ENCODE measurements around the gene GTF3C1. TPM values are rescaled to one million over a fixed set of nuclear protein-coding genes. Genes with fewer than 3 reads are reported as not detected.

Gene GTF3C1
- total RNA-seq, 3 donors from 2014 or later, result 31.2 to 44.6 (median 37.4) TPM

- TF ChIP-seq POLR2AphosphoS5 (IDR thresholded peaks at IDR 0.05) (no peak), POLR2A (IDR thresholded peaks at IDR 0.05) (no peak), CTCF (IDR thresholded peaks at IDR 0.05) (no peak)
- no peak overlapping the region for H3K27ac ChIP-seq
- H3K4me1 ChIP-seq, result no peaks in the 10 kb centered on the region
- no peak overlapping the region for H3K4me3 ChIP-seq
- intact Hi-C loops (cut with DNase I; ENCODE audit: low total_unique reads), result no loop called here
- H3K9me3 ChIP-seq, result no peaks in the 10 kb centered on the region
- peaks cover 18% of the 10 kb centered on the region for H3K36me3 ChIP-seq
- DNase-seq (ENCODE audit: low spot score in 2 of 2), result no peak
- no peaks in the 10 kb centered on the region for H3K27me3 ChIP-seq
Observed at GRCh38 chr16:27471661-27472060, 78.1 kb downstream of the GTF3C1 start.

DNA sequence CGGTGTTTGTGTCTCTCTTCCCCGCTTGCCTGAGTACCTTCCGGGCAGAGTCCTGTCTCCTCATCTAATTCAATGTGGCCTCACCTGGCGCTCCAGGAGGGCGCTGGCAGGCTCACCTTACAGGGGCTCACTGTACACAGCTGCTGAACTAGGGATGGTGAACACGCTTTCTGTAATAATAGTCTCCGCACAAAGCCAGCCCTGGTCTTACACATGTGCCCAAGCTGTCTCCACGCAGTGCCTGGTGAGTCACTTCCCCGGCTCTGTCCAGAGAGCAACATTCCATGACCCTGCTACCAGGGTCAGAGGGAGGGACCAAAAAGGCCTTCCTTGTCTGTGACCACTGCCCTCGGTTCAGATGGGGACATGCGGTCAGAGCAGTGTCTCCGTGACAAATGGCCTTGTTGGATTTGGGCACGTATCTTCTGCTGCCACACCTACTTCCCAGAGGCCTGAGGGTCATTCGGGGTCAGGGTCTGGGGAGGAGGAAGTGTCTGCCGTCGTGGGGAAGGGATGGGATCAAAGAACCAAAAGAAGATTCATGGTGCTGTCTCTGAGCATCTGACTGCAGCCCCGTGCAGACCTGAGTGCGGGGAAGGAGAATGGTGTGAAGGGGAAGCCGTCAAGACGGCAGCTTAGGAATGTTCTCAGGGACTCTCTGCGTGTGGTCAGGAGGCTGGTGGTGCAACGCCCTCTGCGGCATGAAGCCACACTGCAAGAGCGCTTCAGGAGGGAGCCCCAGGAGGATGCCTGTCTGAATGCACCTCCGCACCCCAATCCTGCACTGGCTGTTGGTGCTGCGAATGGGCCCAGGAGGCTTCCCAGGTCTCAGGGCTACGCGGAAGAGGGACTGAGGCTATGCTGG, 78.9 kb downstream of the GTF3C1 start:
- DNase-seq (ENCODE audit: low spot score in 2 of 2), result no peak
- H3K36me3 ChIP-seq, result peaks cover 18% of the 10 kb centered on the region
- H3K27ac ChIP-seq, result no peak overlapping the region

DNA sequence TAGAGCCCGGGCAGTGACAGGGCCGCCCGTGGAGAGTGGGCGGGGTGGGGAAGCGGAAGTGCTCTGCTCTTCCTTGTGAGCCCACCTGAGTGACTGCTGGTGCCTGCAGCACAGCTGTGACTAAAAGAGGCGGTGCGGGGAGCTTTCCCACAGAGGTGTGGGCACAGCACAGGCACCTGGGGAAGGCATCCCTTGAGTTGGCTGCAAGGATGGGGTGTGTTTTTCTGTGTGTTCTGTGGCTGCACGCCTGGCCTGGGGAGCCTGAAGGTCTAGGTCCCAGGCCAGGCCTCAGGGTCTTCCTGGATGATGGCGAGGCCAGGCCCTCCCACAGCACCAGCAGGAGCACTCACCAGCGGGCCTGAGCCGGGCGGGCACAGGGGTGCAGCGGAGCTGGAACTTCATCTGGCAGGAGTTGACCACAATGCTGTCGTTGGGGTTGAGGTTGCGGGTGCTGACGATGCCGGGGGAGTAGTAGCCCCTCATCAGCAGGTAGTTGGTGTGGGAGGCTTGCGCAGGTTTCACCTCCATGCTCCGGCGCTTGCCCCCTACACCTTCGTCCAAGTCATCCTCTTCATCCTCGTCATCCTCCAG, 80.7 kb downstream of the GTF3C1 start:
- Histone ChIP-seq H3K4me1 (no peaks in the 10 kb centered on the region), H3K36me3 (peaks cover 18% of the 10 kb centered on the region), H3K27ac (no peak overlapping the region), H3K9me3 (no peaks in the 10 kb centered on the region), H3K4me3 (no peak overlapping the region), H3K27me3 (no peaks in the 10 kb centered on the region)
- TF ChIP-seq POLR2AphosphoS5 (IDR thresholded peaks at IDR 0.05) (no peak), POLR2A (IDR thresholded peaks at IDR 0.05) (no peak), CTCF (IDR thresholded peaks at IDR 0.05) (no peak)
- intact Hi-C loops (cut with DNase I; ENCODE audit: low total_unique reads), result no loop called here
- no peak for DNase-seq (ENCODE audit: low spot score in 2 of 2)

More for the DNA sequence above, 78.9 kb downstream of the GTF3C1 start:
- intact Hi-C loops (cut with DNase I; ENCODE audit: low total_unique reads), result no loop called here
- Histone ChIP-seq H3K27me3 (no peaks in the 10 kb centered on the region), H3K4me1 (no peaks in the 10 kb centered on the region), H3K9me3 (no peaks in the 10 kb centered on the region), H3K4me3 (no peak overlapping the region)
- no peak for TF ChIP-seq CTCF (IDR thresholded peaks at IDR 0.05)
- TF ChIP-seq POLR2AphosphoS5 (IDR thresholded peaks at IDR 0.05), result no peak
- no peak for TF ChIP-seq POLR2A (IDR thresholded peaks at IDR 0.05)

DNA sequence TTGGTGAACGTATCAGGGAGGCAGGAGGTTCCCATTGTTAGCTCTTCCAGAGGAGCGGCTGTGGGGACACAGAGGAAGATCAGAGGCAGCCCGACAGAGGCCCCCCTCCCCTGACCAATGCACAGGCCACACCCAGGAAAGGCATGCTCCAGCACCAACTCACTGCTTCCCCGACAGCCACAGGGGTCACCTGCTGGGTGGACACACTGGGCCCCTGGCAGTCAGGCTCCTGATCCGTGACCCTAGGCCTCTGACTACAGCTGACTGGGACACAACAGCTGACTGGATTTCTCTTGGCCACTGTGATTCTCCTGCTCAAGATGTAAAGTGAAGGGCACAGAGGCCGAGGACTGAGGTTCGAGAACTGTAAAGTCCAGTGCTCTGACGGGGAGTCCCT, 84.2 kb downstream of the GTF3C1 start:
- Histone ChIP-seq H3K36me3 (peaks cover 10% of the 10 kb centered on the region), H3K27ac (no peak overlapping the region), H3K4me1 (no peaks in the 10 kb centered on the region), H3K4me3 (no peak overlapping the region), H3K9me3 (no peaks in the 10 kb centered on the region), H3K27me3 (no peaks in the 10 kb centered on the region)
- TF ChIP-seq POLR2A (IDR thresholded peaks at IDR 0.05), result no peak
- TF ChIP-seq POLR2AphosphoS5 (IDR thresholded peaks at IDR 0.05), result no peak
- no peak for TF ChIP-seq CTCF (IDR thresholded peaks at IDR 0.05)
- DNase-seq (ENCODE audit: low spot score in 2 of 2), result no peak
- intact Hi-C loops (cut with DNase I; ENCODE audit: low total_unique reads), result no loop called here

All from breast epithelium (tissue), 4 donors.